ENCODE data around the gene TWF2.
A peak's percentile ranks its signal among the peaks of the same experiment; 100 is the strongest.
"Not testable (repeated sequence)": the region's sequence is repeated elsewhere in the genome, so short reads cannot be mapped to it uniquely, and the experiment has no call there.

TWF2 gene

GRCh38 chr3:52272831-52273230, 33.9 kb upstream of the TWF2 start:
- Histone ChIP-seq H3K36me3 (ENCODE audit: control insufficient read depth, insufficient read depth, low read length) (peaks cover 11% of the 10 kb centered on the region), H3K27me3 (replicated peaks; ENCODE audit: control insufficient read depth, insufficient read depth, low read length) (no peaks in the 10 kb centered on the region), H3K4me3 (replicated peaks; ENCODE audit: low read depth, low read length) (no peak overlapping the region)
- DNase-seq (ENCODE audit: extremely low read depth, insufficient read length): no peak
- no peak for TF ChIP-seq CTCF (IDR thresholded peaks at IDR 0.05; ENCODE audit: insufficient read depth, low read length, poor library complexity, severe bottlenecking)

GRCh38 chr3:52272172-52272571, 33.2 kb upstream of the TWF2 start:
- H3K27me3 ChIP-seq (replicated peaks; ENCODE audit: control insufficient read depth, insufficient read depth, low read length); DNase-seq (ENCODE audit: extremely low read depth, insufficient read length): not testable (repeated sequence)
- H3K4me3 ChIP-seq (replicated peaks; ENCODE audit: low read depth, low read length): peak overlapping the region; percentile 1; the same call in 1 of the 2 replicates
- peaks cover 13% of the 10 kb centered on the region for H3K36me3 ChIP-seq (ENCODE audit: control insufficient read depth, insufficient read depth, low read length)

GRCh38 chr3:52270252-52270754, 31.3 kb upstream of the TWF2 start:
- no peak overlapping the region for H3K4me3 ChIP-seq (replicated peaks; ENCODE audit: low read depth, low read length)
- no peak for DNase-seq (ENCODE audit: extremely low read depth, insufficient read length)
- H3K36me3 ChIP-seq (ENCODE audit: control insufficient read depth, insufficient read depth, low read length): peaks cover 23% of the 10 kb centered on the region
- no peak for TF ChIP-seq CTCF (IDR thresholded peaks at IDR 0.05; ENCODE audit: insufficient read depth, low read length, poor library complexity, severe bottlenecking)
- H3K27me3 ChIP-seq (replicated peaks; ENCODE audit: control insufficient read depth, insufficient read depth, low read length): no peaks in the 10 kb centered on the region

- DNase-seq (ENCODE audit: extremely low read depth, insufficient read length): no peak
- Histone ChIP-seq H3K36me3 (ENCODE audit: control insufficient read depth, insufficient read depth, low read length) (peaks cover 23% of the 10 kb centered on the region), H3K27me3 (replicated peaks; ENCODE audit: control insufficient read depth, insufficient read depth, low read length) (no peaks in the 10 kb centered on the region), H3K4me3 (replicated peaks; ENCODE audit: low read depth, low read length) (no peak overlapping the region)
- no peak for TF ChIP-seq CTCF (IDR thresholded peaks at IDR 0.05; ENCODE audit: insufficient read depth, low read length, poor library complexity, severe bottlenecking)
Observed at GRCh38 chr3:52269776-52270175, 30.8 kb upstream of the TWF2 start.

- Histone ChIP-seq H3K27me3 (replicated peaks; ENCODE audit: control insufficient read depth, insufficient read depth, low read length) (no peaks in the 10 kb centered on the region), H3K36me3 (ENCODE audit: control insufficient read depth, insufficient read depth, low read length) (peaks cover 28% of the 10 kb centered on the region), H3K4me3 (replicated peaks; ENCODE audit: low read depth, low read length) (no peak overlapping the region)
- no peak for TF ChIP-seq CTCF (IDR thresholded peaks at IDR 0.05; ENCODE audit: insufficient read depth, low read length, poor library complexity, severe bottlenecking)
- DNase-seq (ENCODE audit: extremely low read depth, insufficient read length): no peak
Observed at GRCh38 chr3:52268036-52268435, 29.1 kb upstream of the TWF2 start.

- no peak for TF ChIP-seq CTCF (IDR thresholded peaks at IDR 0.05; ENCODE audit: insufficient read depth, low read length, poor library complexity, severe bottlenecking)
- Histone ChIP-seq H3K36me3 (ENCODE audit: control insufficient read depth, insufficient read depth, low read length) (peaks cover 36% of the 10 kb centered on the region), H3K27me3 (replicated peaks; ENCODE audit: control insufficient read depth, insufficient read depth, low read length) (no peaks in the 10 kb centered on the region), H3K4me3 (replicated peaks; ENCODE audit: low read depth, low read length) (no peak overlapping the region)
- no peak for DNase-seq (ENCODE audit: extremely low read depth, insufficient read length)
Observed at GRCh38 chr3:52265387-52265786, 26.4 kb upstream of the TWF2 start.
